GM06990 (cell line): ENCODE results near the gene DCAF5.

ENCODE experiments used
- DNase-seq: peaks from one replicate; pipeline ENCODE4 v3.0.0-alpha.2; 2011; ENCODE audit not compliant: insufficient read length; ENCODE audit errors: extremely low read depth
- H3K27me3 ChIP-seq: replicated peaks from 2 replicates; pipeline ENCODE4 v1.6.0; 2011; ENCODE audit warnings: low read length; ENCODE audit not compliant: control insufficient read depth, insufficient read depth
- H3K36me3 ChIP-seq: 2 replicates; pipeline ENCODE4 v1.5.1; 2011; ENCODE audit warnings: low read length; ENCODE audit not compliant: control insufficient read depth, insufficient read depth
- H3K4me3 ChIP-seq: replicated peaks from 2 replicates; pipeline ENCODE4 v1.5.1; 2011; ENCODE audit warnings: low read depth, mild to moderate bottlenecking, control low read depth, low read length
- TF ChIP-seq, protein P1 (sequence below): IDR thresholded peaks from 2 replicates; pipeline ENCODE4 v1.5.1; 2011; ENCODE audit warnings: low read length, control low read depth, mild to moderate bottlenecking, inconsistent platforms; ENCODE audit not compliant: insufficient read depth, poor library complexity, severe bottlenecking

The DCAF5 gene

DNA sequence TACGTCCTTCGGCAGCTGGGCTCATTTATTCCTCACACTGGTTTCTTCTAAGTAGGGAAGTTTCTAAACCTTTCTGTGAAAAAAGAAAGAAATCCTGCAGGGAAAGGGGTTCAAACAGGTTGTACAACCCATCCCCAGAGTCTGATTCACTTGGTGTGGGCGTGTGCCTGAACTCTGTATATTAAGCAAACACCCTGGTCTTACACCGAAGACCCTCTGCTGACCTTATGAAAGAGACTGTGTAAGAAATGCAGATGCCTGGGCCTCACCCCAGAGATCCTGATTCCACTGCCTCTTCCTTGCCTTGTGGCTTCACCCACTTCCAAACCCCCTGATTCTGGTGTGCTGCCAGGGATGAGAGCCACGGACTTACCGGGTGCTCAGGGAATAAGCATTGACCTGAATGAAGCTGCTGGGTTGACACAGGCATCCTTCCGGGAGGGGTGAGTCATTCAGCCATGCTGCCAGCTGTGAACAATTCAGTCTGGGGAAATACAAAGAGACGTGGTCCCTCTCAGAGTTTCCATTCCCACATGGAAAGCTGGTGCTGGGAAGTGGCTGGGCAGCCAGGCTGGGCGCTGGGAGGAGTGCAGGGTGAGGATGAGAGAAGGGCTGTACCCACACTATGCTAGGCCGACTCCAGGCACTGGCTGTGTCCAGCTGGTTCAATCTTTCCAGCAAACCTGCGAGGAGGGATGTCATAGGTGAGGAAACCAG, 147.3 kb downstream of the DCAF5 start:
- TF ChIP-seq, protein P1, sequence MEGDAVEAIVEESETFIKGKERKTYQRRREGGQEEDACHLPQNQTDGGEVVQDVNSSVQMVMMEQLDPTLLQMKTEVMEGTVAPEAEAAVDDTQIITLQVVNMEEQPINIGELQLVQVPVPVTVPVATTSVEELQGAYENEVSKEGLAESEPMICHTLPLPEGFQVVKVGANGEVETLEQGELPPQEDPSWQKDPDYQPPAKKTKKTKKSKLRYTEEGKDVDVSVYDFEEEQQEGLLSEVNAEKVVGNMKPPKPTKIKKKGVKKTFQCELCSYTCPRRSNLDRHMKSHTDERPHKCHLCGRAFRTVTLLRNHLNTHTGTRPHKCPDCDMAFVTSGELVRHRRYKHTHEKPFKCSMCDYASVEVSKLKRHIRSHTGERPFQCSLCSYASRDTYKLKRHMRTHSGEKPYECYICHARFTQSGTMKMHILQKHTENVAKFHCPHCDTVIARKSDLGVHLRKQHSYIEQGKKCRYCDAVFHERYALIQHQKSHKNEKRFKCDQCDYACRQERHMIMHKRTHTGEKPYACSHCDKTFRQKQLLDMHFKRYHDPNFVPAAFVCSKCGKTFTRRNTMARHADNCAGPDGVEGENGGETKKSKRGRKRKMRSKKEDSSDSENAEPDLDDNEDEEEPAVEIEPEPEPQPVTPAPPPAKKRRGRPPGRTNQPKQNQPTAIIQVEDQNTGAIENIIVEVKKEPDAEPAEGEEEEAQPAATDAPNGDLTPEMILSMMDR: no peak
- Histone ChIP-seq H3K27me3 (no peaks in the 10 kb centered on the region; the same call in none of the 2 replicates), H3K4me3 (no peak overlapping the region), H3K36me3 (no peaks in the 10 kb centered on the region)
- DNase-seq: no peak

DNA sequence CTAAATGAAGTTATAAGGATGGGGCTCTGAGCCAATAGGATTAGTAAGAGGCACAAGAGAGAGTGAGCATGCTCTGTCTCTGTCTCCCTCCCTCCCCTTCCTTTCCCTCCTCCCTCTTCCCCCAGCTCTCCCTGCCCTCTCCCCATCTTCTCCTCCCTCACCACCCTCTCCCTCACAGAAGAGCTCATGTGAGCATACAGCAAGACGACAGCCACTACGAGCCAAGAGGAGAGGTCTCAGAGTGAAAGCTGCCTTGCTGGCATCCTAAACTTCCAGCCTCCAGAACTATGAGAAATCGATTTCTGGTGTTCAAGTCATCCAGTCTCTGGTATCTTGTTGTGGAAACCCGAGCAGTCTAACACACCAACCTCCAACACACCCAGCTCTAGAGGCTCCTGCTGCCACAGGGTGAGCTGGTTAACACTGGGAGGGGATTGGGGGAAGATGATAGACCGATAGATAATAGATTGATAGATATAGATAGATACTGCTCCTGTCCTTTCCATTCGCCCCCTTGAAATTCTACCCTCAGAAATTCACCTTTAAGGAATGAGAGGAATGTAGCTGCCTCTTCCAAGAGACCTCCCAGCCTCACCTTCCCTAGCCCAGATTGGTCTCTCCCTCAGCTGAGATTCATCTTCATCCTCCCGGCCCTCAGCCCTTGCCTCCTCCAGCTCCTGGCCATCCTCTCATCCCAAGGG, 148.0 kb downstream of the DCAF5 start:
- TF ChIP-seq, protein P1: no peak
- no peak for DNase-seq
- H3K27me3 ChIP-seq: no peaks in the 10 kb centered on the region; the same call in none of the 2 replicates
- no peak overlapping the region for H3K4me3 ChIP-seq
- H3K36me3 ChIP-seq: no peaks in the 10 kb centered on the region

GRCh38 chr14:69003626-69004025, 149.3 kb downstream of the DCAF5 start:
- DNase-seq: no peak
- TF ChIP-seq, protein P1: no peak
- H3K27me3 ChIP-seq: no peaks in the 10 kb centered on the region; the same call in none of the 2 replicates

GRCh38 chr14:69002069-69002468, 150.8 kb downstream of the DCAF5 start:
- no peak for DNase-seq
- H3K36me3 ChIP-seq: no peaks in the 10 kb centered on the region
- TF ChIP-seq, protein P1: peak; percentile 11
- H3K4me3 ChIP-seq: no peak overlapping the region
- no peaks in the 10 kb centered on the region; the same call in none of the 2 replicates for H3K27me3 ChIP-seq

More at GRCh38 chr14:69003626-69004025, 149.3 kb downstream of the DCAF5 start:
- H3K36me3 ChIP-seq: no peaks in the 10 kb centered on the region
- no peak overlapping the region for H3K4me3 ChIP-seq

GRCh38 chr14:69001375-69001774, 151.5 kb downstream of the DCAF5 start:
- no peaks in the 10 kb centered on the region for H3K36me3 ChIP-seq

More at GRCh38 chr14:69001375-69001774, 151.5 kb downstream of the DCAF5 start:
- TF ChIP-seq, protein P1: no peak
- no peaks in the 10 kb centered on the region; the same call in none of the 2 replicates for H3K27me3 ChIP-seq
- H3K4me3 ChIP-seq: no peak overlapping the region
- no peak for DNase-seq
